Osteocyte (in vitro differentiated cells): ENCODE data around the gene BORCS5. TPM values are rescaled to one million over a fixed set of nuclear protein-coding genes. Genes with fewer than 3 reads are reported as not detected.

Source experiments
- DNase-seq: peaks from one replicate; pipeline ENCODE4 v3.0.0; 2021; ENCODE audit warnings: mixed read lengths; ENCODE audit not compliant: unreplicated experiment; ENCODE audit errors: extremely low spot score
- H3K27ac Mint-ChIP-seq: one replicate; pipeline ENCODE4 v1.8.0; 2021; ENCODE audit warnings: mild to moderate bottlenecking, mixed read lengths; ENCODE audit not compliant: unreplicated experiment
- H3K27me3 Mint-ChIP-seq: one replicate; pipeline ENCODE4 v1.8.0; 2021; ENCODE audit warnings: mixed read lengths; ENCODE audit not compliant: unreplicated experiment
- H3K36me3 Mint-ChIP-seq: one replicate; pipeline ENCODE4 v1.8.0; 2021; ENCODE audit warnings: mixed read lengths; ENCODE audit not compliant: unreplicated experiment
- H3K4me1 Mint-ChIP-seq: one replicate; pipeline ENCODE4 v1.8.0; 2021; ENCODE audit warnings: mixed read lengths; ENCODE audit not compliant: unreplicated experiment
- H3K4me3 Mint-ChIP-seq: one replicate; pipeline ENCODE4 v1.8.0; 2021; ENCODE audit warnings: mild to moderate bottlenecking, moderate library complexity, mixed read lengths; ENCODE audit not compliant: unreplicated experiment
- H3K9me3 Mint-ChIP-seq: one replicate; pipeline ENCODE4 v1.8.0; 2021; ENCODE audit warnings: mixed read lengths; ENCODE audit not compliant: unreplicated experiment
- total RNA-seq: library from RNA; stranded (reverse); gene quantifications from 2 replicates; pipeline ENCODE4 v1.2.1, GENCODE V29; 2021
- TF ChIP-seq, protein P1 (sequence below): fragments of 200-600 bp; sonication (generic); IDR thresholded peaks from 2 replicates; pipeline ENCODE4 v1.5.0; 2021; ENCODE audit warnings: antibody characterized with exemption, mild to moderate bottlenecking, moderate library complexity

Gene BORCS5
- total RNA-seq, 1 donor from 2014 or later = 16.7 TPM

DNA sequence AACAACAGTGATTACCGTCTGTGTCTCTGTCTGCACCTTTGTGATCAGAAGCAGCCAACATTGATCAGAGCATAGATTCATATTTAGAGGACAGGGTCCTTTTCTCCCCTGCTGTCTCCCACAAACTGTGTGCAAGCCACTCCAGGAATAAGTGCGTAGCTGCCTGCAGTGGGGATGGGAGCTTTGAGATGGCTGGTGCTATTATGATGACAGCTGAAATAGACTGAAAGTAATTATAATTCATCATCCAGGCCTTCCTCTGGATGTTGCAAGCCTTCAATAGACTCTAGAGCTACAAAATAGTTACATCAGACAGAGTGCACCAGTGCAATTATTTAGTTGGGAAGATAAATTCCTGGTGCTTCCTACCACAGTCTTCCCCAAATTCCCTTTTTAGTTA is 68.1 kb downstream of the BORCS5 start:
- Mint-ChIP-seq H3K4me1 (peaks cover 12% of the 10 kb centered on the region), H3K36me3 (peaks cover 28% of the 10 kb centered on the region)
- DNase-seq = no peak

DNA sequence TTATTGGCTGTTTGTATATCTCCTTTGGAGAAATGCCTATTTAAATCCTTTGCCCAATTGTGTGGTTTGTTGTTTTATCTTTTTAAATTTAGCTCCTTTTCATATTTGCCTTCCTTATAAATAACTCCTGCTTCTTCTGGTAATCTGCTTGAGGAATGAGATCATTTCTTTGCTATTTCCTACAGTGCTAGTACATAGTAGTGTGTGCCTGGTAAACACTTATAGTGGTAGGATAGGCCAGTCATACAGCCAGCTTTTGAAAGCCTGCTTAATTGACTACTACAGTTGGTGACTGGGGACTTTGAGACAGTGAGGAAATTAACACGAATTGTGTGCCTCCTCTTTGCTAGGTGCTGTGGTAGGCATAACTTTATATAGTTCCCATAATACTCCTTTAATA is 68.7 kb downstream of the BORCS5 start:
- peaks cover 12% of the 10 kb centered on the region for H3K4me1 Mint-ChIP-seq
- no peak overlapping the region for H3K4me3 Mint-ChIP-seq
- H3K27me3 Mint-ChIP-seq = no peaks in the 10 kb centered on the region
- TF ChIP-seq, protein P1, sequence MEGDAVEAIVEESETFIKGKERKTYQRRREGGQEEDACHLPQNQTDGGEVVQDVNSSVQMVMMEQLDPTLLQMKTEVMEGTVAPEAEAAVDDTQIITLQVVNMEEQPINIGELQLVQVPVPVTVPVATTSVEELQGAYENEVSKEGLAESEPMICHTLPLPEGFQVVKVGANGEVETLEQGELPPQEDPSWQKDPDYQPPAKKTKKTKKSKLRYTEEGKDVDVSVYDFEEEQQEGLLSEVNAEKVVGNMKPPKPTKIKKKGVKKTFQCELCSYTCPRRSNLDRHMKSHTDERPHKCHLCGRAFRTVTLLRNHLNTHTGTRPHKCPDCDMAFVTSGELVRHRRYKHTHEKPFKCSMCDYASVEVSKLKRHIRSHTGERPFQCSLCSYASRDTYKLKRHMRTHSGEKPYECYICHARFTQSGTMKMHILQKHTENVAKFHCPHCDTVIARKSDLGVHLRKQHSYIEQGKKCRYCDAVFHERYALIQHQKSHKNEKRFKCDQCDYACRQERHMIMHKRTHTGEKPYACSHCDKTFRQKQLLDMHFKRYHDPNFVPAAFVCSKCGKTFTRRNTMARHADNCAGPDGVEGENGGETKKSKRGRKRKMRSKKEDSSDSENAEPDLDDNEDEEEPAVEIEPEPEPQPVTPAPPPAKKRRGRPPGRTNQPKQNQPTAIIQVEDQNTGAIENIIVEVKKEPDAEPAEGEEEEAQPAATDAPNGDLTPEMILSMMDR = no peak
- H3K9me3 Mint-ChIP-seq = peaks cover 29% of the 10 kb centered on the region
- no peak for DNase-seq
- H3K27ac Mint-ChIP-seq = no peak overlapping the region
- H3K36me3 Mint-ChIP-seq = peaks cover 27% of the 10 kb centered on the region

More for the DNA sequence above, 68.1 kb downstream of the BORCS5 start:
- TF ChIP-seq, protein P1 = no peak
- Mint-ChIP-seq H3K4me3 (no peak overlapping the region), H3K27me3 (no peaks in the 10 kb centered on the region), H3K9me3 (peaks cover 30% of the 10 kb centered on the region), H3K27ac (no peak overlapping the region)

DNA sequence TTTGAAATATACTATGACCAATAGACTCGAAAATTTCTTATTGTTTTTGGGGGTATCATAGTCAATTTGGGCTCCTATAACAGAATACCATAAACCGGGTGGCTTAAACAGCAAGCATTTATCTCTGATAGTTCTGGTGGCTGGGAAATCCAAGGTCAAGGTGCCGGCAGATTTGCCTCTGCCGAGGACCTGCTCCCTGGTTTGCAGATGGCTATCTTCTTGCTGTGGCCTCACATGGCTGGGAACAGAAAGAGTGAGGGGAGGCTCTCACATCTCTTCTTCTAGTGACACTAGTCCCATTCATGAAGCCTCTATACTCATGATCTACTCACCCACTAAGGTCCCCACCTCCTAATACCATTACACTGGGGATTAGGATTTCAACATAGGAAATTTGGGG is 70.7 kb downstream of the BORCS5 start:
- H3K27me3 Mint-ChIP-seq = no peaks in the 10 kb centered on the region
- H3K36me3 Mint-ChIP-seq = peaks cover 18% of the 10 kb centered on the region
- no peak for DNase-seq
- H3K4me3 Mint-ChIP-seq = no peak overlapping the region
- TF ChIP-seq, protein P1 = no peak
- peaks cover 16% of the 10 kb centered on the region for H3K9me3 Mint-ChIP-seq
- no peak overlapping the region for H3K27ac Mint-ChIP-seq
- H3K4me1 Mint-ChIP-seq = peaks cover 23% of the 10 kb centered on the region

DNA sequence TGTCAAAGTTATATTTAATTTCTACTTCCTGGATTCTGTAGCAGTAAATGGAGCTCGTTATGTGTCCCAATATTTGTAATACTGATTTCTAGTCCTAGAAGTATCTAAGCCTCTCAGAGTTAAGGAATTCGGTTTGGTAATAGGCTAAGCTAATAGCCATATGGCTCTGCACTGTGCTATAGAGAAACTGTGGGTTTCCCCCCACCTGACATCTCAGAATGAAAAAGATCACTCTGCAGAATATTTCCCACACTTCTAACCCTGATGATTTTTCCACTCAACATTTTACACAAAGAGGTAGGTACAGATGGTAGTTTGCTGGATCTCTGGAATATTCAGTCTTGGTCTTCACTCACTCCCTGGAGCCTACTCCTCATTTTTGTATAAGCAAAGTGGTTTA is 71.2 kb downstream of the BORCS5 start:
- no peaks in the 10 kb centered on the region for H3K27me3 Mint-ChIP-seq
- DNase-seq = no peak
- peaks cover 16% of the 10 kb centered on the region for H3K9me3 Mint-ChIP-seq
- no peak overlapping the region for H3K4me3 Mint-ChIP-seq
- H3K27ac Mint-ChIP-seq = no peak overlapping the region
- H3K4me1 Mint-ChIP-seq = peaks cover 28% of the 10 kb centered on the region
- TF ChIP-seq, protein P1 = no peak
- H3K36me3 Mint-ChIP-seq = peaks cover 18% of the 10 kb centered on the region

DNA sequence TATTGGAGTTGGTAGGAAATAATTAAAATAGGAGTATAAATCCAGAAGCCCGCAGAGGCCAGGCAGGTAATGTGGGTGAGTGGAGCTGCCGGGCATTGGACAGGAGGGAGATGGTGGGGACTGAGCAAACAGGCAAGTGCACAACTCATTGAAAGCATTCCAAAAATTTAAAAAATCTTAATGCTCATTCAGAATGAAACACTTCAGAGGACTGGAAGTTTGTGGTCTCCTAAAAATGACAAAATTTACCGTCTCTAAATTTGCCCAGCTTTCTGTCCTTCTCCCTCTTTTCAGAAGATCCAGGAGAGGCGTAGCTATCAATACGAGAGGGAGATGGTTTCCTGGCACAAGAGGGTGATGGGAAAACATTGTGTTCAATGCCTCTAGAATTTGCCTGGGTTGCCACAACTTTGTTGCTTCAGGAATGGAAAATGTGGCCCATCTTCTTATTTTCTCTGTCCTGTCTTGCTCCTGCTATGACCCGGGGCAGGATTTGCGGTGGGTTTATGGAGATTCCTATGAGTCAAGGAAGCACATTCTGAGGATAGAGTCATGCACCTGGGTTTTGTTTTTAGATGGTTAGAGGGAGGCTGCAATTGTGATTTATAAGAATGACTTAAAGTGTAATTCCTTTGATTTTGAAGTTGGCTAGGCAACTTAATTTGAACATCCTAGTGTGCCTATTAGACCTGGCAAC is 72.2 kb downstream of the BORCS5 start:
- Mint-ChIP-seq H3K4me1 (peaks cover 37% of the 10 kb centered on the region), H3K4me3 (no peak overlapping the region), H3K36me3 (peaks cover 10% of the 10 kb centered on the region), H3K9me3 (peaks cover 13% of the 10 kb centered on the region), H3K27ac (no peak overlapping the region), H3K27me3 (no peaks in the 10 kb centered on the region)
- no peak for DNase-seq
- TF ChIP-seq, protein P1 = no peak
